HepG2 (cell line): ENCODE results near the gene NDE1. TPM values are rescaled to one million over a fixed set of nuclear protein-coding genes. Genes with fewer than 3 reads are reported as not detected.

Experiments used
- ATAC-seq: fragments of 200-7000 bp; cut with Tn5 transposase; 3 replicates; pipeline ENCODE4 v1.9.1; 2020; ENCODE audit warnings: mild to moderate bottlenecking, moderate library complexity
- BruUV-seq: library from RNA; stranded (reverse); fragments of 400-500 nt; replicated peaks from 2 replicates; lab custom pipeline; 2021; lab: Mats Ljungman, UMichigan
- CTCF ChIA-PET: fragments of 300-600 bp; formaldehyde crosslinking; extraction: SDS; loops from one replicate; lab custom pipeline; 2021; ENCODE audit warnings: low total read pairs, inconsistent platforms, low intra/inter-chr PET ratio; lab: Yijun Ruan, JAX
- POLR2A ChIA-PET: fragments of 350-600 bp; sonication (Branson Sonifier 250); formaldehyde crosslinking; loops from one replicate; lab custom pipeline; 2020; ENCODE audit warnings: antibody characterized with exemption, inconsistent platforms; lab: Yijun Ruan, JAX
- DNase-seq: peaks from one replicate; pipeline ENCODE4 v3.0.0-alpha.2; 2015; ENCODE audit warnings: low spot score
- FAIRE-seq: peaks from 3 replicates; lab custom pipeline; 2011; peaks lifted over from hg19 to GRCh38; lab: Jason Lieb, UNC
- H2AFZ ChIP-seq: one replicate; pipeline ENCODE4 v1.6.1; 2011; ENCODE audit warnings: low read length, inconsistent platforms
- H3K27ac ChIP-seq: fragments of 300-600 bp; 3 replicates; pipeline ENCODE4 v1.8.0; 2011; ENCODE audit warnings: mixed run types, mild to moderate bottlenecking, mixed read lengths, low read length, inconsistent platforms; ENCODE audit not compliant: insufficient read depth; ENCODE audit errors: extremely low read length
- H3K27me3 ChIP-seq, 2 experiments: fragments of 200-600 bp in 1 of 2; 2 replicates in 1 of 2; 3 replicates in 1 of 2; pipeline versions ENCODE4 v1.6.0 to v1.8.0; 2011; ENCODE audit warnings: low read length in 2 of 2, mild to moderate bottlenecking in 2 of 2, moderate library complexity in 2 of 2, inconsistent platforms in 1 of 2; ENCODE audit not compliant: insufficient read depth in 2 of 2, control insufficient read depth in 1 of 2
- H3K36me3 ChIP-seq, 2 experiments: fragments of 200-600 bp in 1 of 2; replicated peaks in 1 of 2; 2 replicates in 1 of 2; 3 replicates in 1 of 2; pipeline versions ENCODE4 v1.5.1 to v1.8.0; 2011; ENCODE audit warnings: low read length in 2 of 2, inconsistent platforms in 1 of 2; ENCODE audit not compliant: insufficient read depth in 2 of 2, control insufficient read depth in 1 of 2
- H3K4me1 ChIP-seq: 2 replicates; pipeline ENCODE4 v1.5.1; 2012; ENCODE audit warnings: low read length, inconsistent platforms; ENCODE audit not compliant: insufficient read depth
- H3K4me2 ChIP-seq: 2 replicates; pipeline ENCODE4 v1.6.0; 2011; ENCODE audit warnings: low read depth, low read length, inconsistent platforms
- H3K4me3 ChIP-seq, 3 experiments: fragments of 200-600 bp in 1 of 3; sonication (generic), shearing (Covaris generic) in 1 of 3; replicated peaks in 1 of 3; 2 replicates each; pipeline ENCODE4 v1.5.1; 2011 to 2016; ENCODE audit warnings: low read length in 3 of 3, inconsistent platforms in 2 of 3, low read depth in 2 of 3, mild to moderate bottlenecking in 2 of 3, control low read depth in 1 of 3, mixed read lengths in 1 of 3; ENCODE audit not compliant: insufficient read depth in 1 of 3
- H3K79me2 ChIP-seq: one replicate; pipeline ENCODE4 v1.6.1; 2011; ENCODE audit warnings: low read length, inconsistent platforms; ENCODE audit not compliant: insufficient read depth
- H3K9ac ChIP-seq: 2 replicates; pipeline ENCODE4 v1.6.0; 2011; ENCODE audit warnings: mild to moderate bottlenecking, low read depth, low read length, inconsistent platforms; ENCODE audit not compliant: insufficient read depth
- H3K9me3 ChIP-seq: 2 replicates; pipeline ENCODE4 v1.5.1; 2012; ENCODE audit warnings: mild to moderate bottlenecking, low read length
- H4K20me1 ChIP-seq: 2 replicates; pipeline ENCODE4 v1.6.0; 2011; ENCODE audit warnings: inconsistent platforms, mild to moderate bottlenecking, low read length, moderate library complexity; ENCODE audit not compliant: insufficient read depth
- ARNT ChIP-seq: fragments of 450-650 bp; IDR thresholded peaks from 2 replicates; pipeline ENCODE4 v1.6.1; 2017
- FOXA1 ChIP-seq, 2 experiments: fragments of 450-650 bp in 1 of 2; sonication (generic) in 1 of 2; formaldehyde crosslinking in 1 of 2; IDR thresholded peaks; 2 replicates each; pipeline versions ENCODE4 v1.4.0 to v1.6.1; 2016 to 2020; ENCODE audit warnings: missing genetic modification reagents in 1 of 2
- LCORL ChIP-seq, 2 experiments: fragments of 450-650 bp in 1 of 2; sonication (generic) in 1 of 2; formaldehyde crosslinking in 1 of 2; IDR thresholded peaks; 2 replicates each; pipeline versions ENCODE4 v1.5.0 to v1.6.1; 2017 to 2020; ENCODE audit warnings: antibody characterized with exemption in 1 of 2, missing genetic modification reagents in 1 of 2
- NFRKB ChIP-seq: fragments of 450-650 bp; IDR thresholded peaks from 2 replicates; pipeline ENCODE4 v1.6.1; 2017
- RAD51 ChIP-seq: fragments of 450-650 bp; IDR thresholded peaks from 2 replicates; pipeline ENCODE4 v1.6.1; 2016; ENCODE audit warnings: borderline replicate concordance
- SIX4 ChIP-seq: sonication (generic); formaldehyde crosslinking; IDR thresholded peaks from 2 replicates; pipeline ENCODE4 v1.4.0; 2020; ENCODE audit warnings: missing genetic modification reagents
- SMAD9 ChIP-seq: sonication (generic); formaldehyde crosslinking; IDR thresholded peaks from 2 replicates; pipeline ENCODE4 v1.5.1; 2020; ENCODE audit warnings: mild to moderate bottlenecking, missing genetic modification reagents
- TRIM22 ChIP-seq: fragments of 450-650 bp; IDR thresholded peaks from 2 replicates; pipeline ENCODE4 v1.6.1; 2017
- ZNF775 ChIP-seq: sonication (generic); formaldehyde crosslinking; IDR thresholded peaks from 2 replicates; pipeline ENCODE4 v1.4.0; 2020; ENCODE audit warnings: missing genetic modification reagents, mild to moderate bottlenecking, moderate library complexity, borderline replicate concordance
- WGBS: methylation state at CpG from one replicate; pipeline ENCODE4 v1.1.6; 2017; ENCODE audit warnings: low lambda C conversion rate; 5-methylcytosine and 5-hydroxymethylcytosine counted together
- in situ Hi-C: cut with HindIII; loops from 2 replicates; pipeline ENCODE4 v1.10.0; 2017; ENCODE audit warnings: low pct_unique_long_range_greater_than_20kb; ENCODE audit not compliant: extremely low pct_ligation_motif_present
- intact Hi-C: fragments of 100-400 bp; cut with micrococcal nuclease; formaldehyde crosslinking; loops from one replicate; pipeline ENCODE4 v1.10.0; 2022; ENCODE audit not compliant: unreplicated experiment
- polyA plus RNA-seq, 8 experiments: library from polyadenylated mRNA; depleted of rRNA in 3 of 8; stranded (reverse) in 7 of 8; unstranded in 1 of 8; fragments of >200 nt; fragmentation: Illumina TruSeq in 4 of 8; extraction: Trizol in 4 of 8; gene quantifications; 2 replicates each; pipeline versions ENCODE4 v1.2.1 to v1.2.3, GENCODE V29; 2011 to 2016; ENCODE audit warnings: low read depth in 4 of 8, missing spikeins in 1 of 8, mixed read lengths in 1 of 8; ENCODE audit not compliant: insufficient read depth in 1 of 8
- total RNA-seq, 5 experiments: library from RNA; depleted of rRNA; stranded (reverse); fragments of >200 nt; fragmentation: Illumina TruSeq; extraction: Trizol; gene quantifications; 2 replicates each; pipeline ENCODE4 v1.2.3, GENCODE V29; 2016; ENCODE audit warnings: low read depth in 1 of 5
- TF ChIP-seq, protein P1 (sequence below): sonication (generic); formaldehyde crosslinking; IDR thresholded peaks from 2 replicates; pipeline ENCODE4 v1.4.0; 2020; ENCODE audit warnings: mild to moderate bottlenecking, missing genetic modification reagents
- TF ChIP-seq, protein P2 (sequence below): sonication (generic); formaldehyde crosslinking; IDR thresholded peaks from 2 replicates; pipeline ENCODE4 v1.4.0; 2020; ENCODE audit warnings: missing genetic modification reagents, borderline replicate concordance
- TF ChIP-seq, protein P3 (sequence below): sonication (generic); formaldehyde crosslinking; IDR thresholded peaks from 2 replicates; pipeline ENCODE4 v1.5.1; 2020; ENCODE audit warnings: missing genetic modification reagents, mild to moderate bottlenecking, borderline replicate concordance

Gene NDE1
- total and polyA plus RNA-seq, 2 of the 13 experiments (the other 11 are each of a cell fraction or from before 2014, with no cell fraction given): 40.9 to 72.5 TPM

DNA sequence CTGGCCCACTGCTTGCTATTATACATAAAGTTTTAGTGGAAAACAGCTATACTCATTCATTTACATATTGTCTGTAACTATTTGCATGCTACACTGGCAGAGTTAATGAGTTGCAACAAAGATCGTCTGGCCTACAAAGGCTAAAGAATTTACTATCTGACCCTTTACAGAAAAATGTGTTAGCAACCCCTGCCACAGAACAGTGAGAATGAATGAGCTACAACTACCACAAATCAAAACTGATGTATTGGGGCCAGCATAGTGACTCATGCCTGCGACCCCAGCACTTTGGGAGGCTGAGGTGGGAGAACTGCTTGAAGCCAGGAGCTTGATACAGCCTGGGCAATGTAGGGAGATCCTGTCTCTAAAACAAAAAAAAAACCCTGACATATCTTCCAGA is 114.1 kb downstream of the NDE1 start:
- Histone ChIP-seq H3K9ac (no peak overlapping the region), H3K9me3 (no peaks in the 10 kb centered on the region), H3K4me3 (no peak overlapping the region), H3K4me1 (no peaks in the 10 kb centered on the region), H3K4me2 (no peak overlapping the region)
- intact Hi-C loops: no loop called here
- FAIRE-seq (no peak), ATAC-seq (no peak)
- CTCF ChIA-PET: no interaction called here
- in situ Hi-C loops: no loop called here
- WGBS: 9% methylated on average over 2 of the region's 2 CpGs
- TF ChIP-seq, protein P1, sequence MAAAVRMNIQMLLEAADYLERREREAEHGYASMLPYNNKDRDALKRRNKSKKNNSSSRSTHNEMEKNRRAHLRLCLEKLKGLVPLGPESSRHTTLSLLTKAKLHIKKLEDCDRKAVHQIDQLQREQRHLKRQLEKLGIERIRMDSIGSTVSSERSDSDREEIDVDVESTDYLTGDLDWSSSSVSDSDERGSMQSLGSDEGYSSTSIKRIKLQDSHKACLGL (CRISPR knock-in tag): no peak
- TF ChIP-seq, protein P2, sequence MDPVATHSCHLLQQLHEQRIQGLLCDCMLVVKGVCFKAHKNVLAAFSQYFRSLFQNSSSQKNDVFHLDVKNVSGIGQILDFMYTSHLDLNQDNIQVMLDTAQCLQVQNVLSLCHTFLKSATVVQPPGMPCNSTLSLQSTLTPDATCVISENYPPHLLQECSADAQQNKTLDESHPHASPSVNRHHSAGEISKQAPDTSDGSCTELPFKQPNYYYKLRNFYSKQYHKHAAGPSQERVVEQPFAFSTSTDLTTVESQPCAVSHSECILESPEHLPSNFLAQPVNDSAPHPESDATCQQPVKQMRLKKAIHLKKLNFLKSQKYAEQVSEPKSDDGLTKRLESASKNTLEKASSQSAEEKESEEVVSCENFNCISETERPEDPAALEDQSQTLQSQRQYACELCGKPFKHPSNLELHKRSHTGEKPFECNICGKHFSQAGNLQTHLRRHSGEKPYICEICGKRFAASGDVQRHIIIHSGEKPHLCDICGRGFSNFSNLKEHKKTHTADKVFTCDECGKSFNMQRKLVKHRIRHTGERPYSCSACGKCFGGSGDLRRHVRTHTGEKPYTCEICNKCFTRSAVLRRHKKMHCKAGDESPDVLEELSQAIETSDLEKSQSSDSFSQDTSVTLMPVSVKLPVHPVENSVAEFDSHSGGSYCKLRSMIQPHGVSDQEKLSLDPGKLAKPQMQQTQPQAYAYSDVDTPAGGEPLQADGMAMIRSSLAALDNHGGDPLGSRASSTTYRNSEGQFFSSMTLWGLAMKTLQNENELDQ: no peak
- TF ChIP-seq, protein P3, sequence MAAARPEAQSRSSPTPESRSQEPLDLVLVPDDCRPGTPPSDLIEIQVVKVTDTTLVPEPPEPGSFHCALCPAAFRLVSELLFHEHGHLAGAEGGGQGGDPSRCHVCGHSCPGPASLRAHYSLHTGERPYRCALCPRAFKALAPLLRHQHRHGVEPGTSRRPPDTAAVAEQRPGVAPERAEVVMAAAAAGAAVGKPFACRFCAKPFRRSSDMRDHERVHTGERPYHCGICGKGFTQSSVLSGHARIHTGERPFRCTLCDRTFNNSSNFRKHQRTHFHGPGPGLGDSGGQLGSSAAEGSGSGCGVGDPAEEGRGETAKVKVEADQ (CRISPR knock-in tag): no peak
- TF ChIP-seq, all 625 proteins: peak for 0
- POLR2A ChIA-PET: no interaction called here
- DNase-seq: no peak
- no peaks in the 10 kb centered on the region for H3K36me3 ChIP-seq
- no peaks in the 10 kb centered on the region; a peak in 2 of 5 replicates for H3K27me3 ChIP-seq
- BruUV-seq: no TSS peak
- H4K20me1 ChIP-seq: no peaks in the 10 kb centered on the region
- no peak overlapping the region for H3K27ac ChIP-seq
- H3K79me2 ChIP-seq: no peaks in the 10 kb centered on the region
- H2AFZ ChIP-seq: no peak overlapping the region

DNA sequence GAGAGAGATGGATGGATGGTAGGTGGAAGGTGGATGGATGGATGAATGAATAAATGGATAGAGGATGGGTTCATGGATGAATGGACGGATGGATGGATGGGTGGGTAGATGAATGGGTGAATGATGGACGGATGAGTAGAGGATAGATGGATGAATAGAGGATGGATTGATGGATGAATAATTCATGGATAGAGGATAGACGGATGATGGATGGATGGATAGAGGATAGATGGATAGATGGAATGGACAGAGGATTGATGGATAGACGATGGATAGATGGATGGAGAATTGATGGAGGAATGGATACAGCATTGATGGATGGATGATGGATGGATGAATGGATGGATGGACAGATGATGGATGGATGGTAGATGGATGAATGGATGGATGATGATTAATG is 115.1 kb downstream of the NDE1 start:
- no peak overlapping the region for H3K27ac ChIP-seq
- POLR2A ChIA-PET: no interaction called here
- FAIRE-seq (no peak), ATAC-seq (no peak), DNase-seq (no peak)
- peaks cover 0 to 3% of the 10 kb centered on the region in 2 experiments; a peak in 3 of 5 replicates for H3K27me3 ChIP-seq
- under 1% methylated on average over 4 of the region's 4 CpGs for WGBS
- intact Hi-C loops: loop anchor here (5.0 kb wide), 1 partner anchor 422 kb away; no protein-coding TSS in a partner anchor
- H3K4me3 ChIP-seq: no peak overlapping the region
- H3K36me3 ChIP-seq: no peaks in the 10 kb centered on the region
- no peaks in the 10 kb centered on the region for H3K79me2 ChIP-seq
- no peak overlapping the region for H3K4me2 ChIP-seq
- CTCF ChIA-PET: interaction anchor here (1.4 to 2.8 kb wide), 3 partner anchors 57 to 429 kb away, joined by 5 to 30 read pairs (median 18); no protein-coding TSS in a partner anchor
- no peaks in the 10 kb centered on the region for H3K9me3 ChIP-seq
- no peaks in the 10 kb centered on the region for H4K20me1 ChIP-seq
- H3K4me1 ChIP-seq: no peaks in the 10 kb centered on the region
- H2AFZ ChIP-seq: no peak overlapping the region
- in situ Hi-C loops: no loop called here
- no peak overlapping the region for H3K9ac ChIP-seq
- BruUV-seq: no TSS peak
- peak; percentile 89; the same call in 1 of the 2 replicates for TF ChIP-seq ARNT
- TF ChIP-seq SMAD9 (CRISPR knock-in tag): no peak
- peak; percentile 52; the same call in 1 of the 2 replicates for TF ChIP-seq NFRKB
- TF ChIP-seq TRIM22: peak; percentile 77; the same call in 1 of the 2 replicates
- TF ChIP-seq FOXA1 (IDR thresholded peaks at IDR 0.05): 0 out of 2 replicates have a peak, but pooled peaks have one; percentile 23
- TF ChIP-seq FOXA1 (CRISPR knock-in tag; IDR thresholded peaks at IDR 0.05): no peak
- no peak for TF ChIP-seq ZNF775 (CRISPR knock-in tag)
- 0 out of 2 replicates have a peak, but pooled peaks have one; percentile 26 for TF ChIP-seq RAD51
- 0 out of 2 replicates have a peak, but pooled peaks have one; percentile 39 for TF ChIP-seq LCORL (IDR thresholded peaks at IDR 0.05)
- TF ChIP-seq LCORL (CRISPR knock-in tag; IDR thresholded peaks at IDR 0.05): no peak
- TF ChIP-seq SIX4: no peak
